SK-N-SH treated with all-trans-retinoic acid at 6 μM for 48 hours (cell line): Measurements from ENCODE around the gene PLPP7.

Experiments used
- ATAC-seq: fragments of 200-7000 bp; cut with Tn5 transposase; 3 replicates; pipeline ENCODE4 v1.9.1; 2020; ENCODE audit warnings: mild to moderate bottlenecking, moderate library complexity
- ARNTL ChIP-seq: fragments of 450-650 bp; formaldehyde crosslinking; IDR thresholded peaks from 2 replicates; pipeline ENCODE4 v1.5.0; 2020; ENCODE audit warnings: low read depth, mild to moderate bottlenecking, moderate library complexity, borderline replicate concordance
- BACH2 ChIP-seq: fragments of 250-450 bp; sonication (Bioruptor Pico); IDR thresholded peaks from 2 replicates; pipeline ENCODE4 v1.9.0; 2021; ENCODE audit warnings: mild to moderate bottlenecking, borderline replicate concordance
- CSDC2 ChIP-seq: fragments of 250-450 bp; sonication (Bioruptor Pico); IDR thresholded peaks from 2 replicates; pipeline ENCODE4 v1.5.0; 2020; ENCODE audit warnings: mild to moderate bottlenecking, moderate library complexity
- ESRRG ChIP-seq: fragments of 250-450 bp; sonication (Bioruptor Pico); IDR thresholded peaks from 2 replicates; pipeline ENCODE4 v1.6.1; 2021; ENCODE audit warnings: mild to moderate bottlenecking
- GLIS3 ChIP-seq: fragments of 250-450 bp; sonication (Bioruptor Pico); IDR thresholded peaks from 2 replicates; pipeline ENCODE4 v1.5.0; 2020; ENCODE audit warnings: mild to moderate bottlenecking, moderate library complexity
- ISL1 ChIP-seq: fragments of 250-450 bp; sonication (Bioruptor Pico); IDR thresholded peaks from 2 replicates; pipeline ENCODE4 v2.1.2; 2022; ENCODE audit warnings: mild to moderate bottlenecking, moderate library complexity
- OSR1 ChIP-seq: fragments of 250-450 bp; sonication (Bioruptor Pico); IDR thresholded peaks from 2 replicates; pipeline ENCODE4 v1.8.0; 2022; ENCODE audit warnings: moderate library complexity, mild to moderate bottlenecking, inconsistent platforms
- PPARA ChIP-seq: fragments of 250-450 bp; sonication (Bioruptor Pico); IDR thresholded peaks from 2 replicates; pipeline ENCODE4 v1.5.0; 2020; ENCODE audit warnings: mild to moderate bottlenecking, borderline replicate concordance
- RARB ChIP-seq: fragments of 250-450 bp; sonication (Bioruptor Pico); IDR thresholded peaks from 2 replicates; pipeline ENCODE4 v1.8.0; 2021; ENCODE audit warnings: mild to moderate bottlenecking, moderate library complexity
- SNAI2 ChIP-seq: fragments of 250-450 bp; sonication (Bioruptor Pico); IDR thresholded peaks from 2 replicates; pipeline ENCODE4 v1.5.0; 2020; ENCODE audit warnings: mild to moderate bottlenecking, moderate library complexity
- TOX ChIP-seq: fragments of 250-450 bp; sonication (Bioruptor Pico); IDR thresholded peaks from 2 replicates; pipeline ENCODE4 v1.8.0; 2021; ENCODE audit warnings: mild to moderate bottlenecking, moderate library complexity, borderline replicate concordance
- ZC3H10 ChIP-seq: fragments of 250-450 bp; sonication (Bioruptor Pico); IDR thresholded peaks from 2 replicates; pipeline ENCODE4 v1.5.1; 2021; ENCODE audit warnings: mild to moderate bottlenecking, moderate library complexity
- ZFP3 ChIP-seq: fragments of 250-450 bp; sonication (Bioruptor Pico); IDR thresholded peaks from 2 replicates; pipeline ENCODE4 v1.5.0; 2020; ENCODE audit warnings: mild to moderate bottlenecking, moderate library complexity
- ZNF565 ChIP-seq: fragments of 450-650 bp; formaldehyde crosslinking; conservative IDR thresholded peaks from 2 replicates; pipeline ENCODE4 v1.5.0; 2020; ENCODE audit warnings: low read depth, mild to moderate bottlenecking, moderate library complexity
- ZNF70 ChIP-seq: fragments of 450-650 bp; formaldehyde crosslinking; IDR thresholded peaks from 2 replicates; pipeline ENCODE4 v1.5.0; 2020; ENCODE audit warnings: mild to moderate bottlenecking, moderate library complexity
- ZNF8 ChIP-seq: fragments of 450-650 bp; formaldehyde crosslinking; IDR thresholded peaks from 2 replicates; pipeline ENCODE4 v1.5.0; 2020; ENCODE audit warnings: mild to moderate bottlenecking, moderate library complexity
- TF ChIP-seq, protein P1 (sequence below): fragments of 250-450 bp; sonication (Bioruptor Pico); IDR thresholded peaks from 2 replicates; pipeline ENCODE4 v1.8.0; 2021; ENCODE audit warnings: low read depth, mild to moderate bottlenecking, moderate library complexity, borderline replicate concordance
- TF ChIP-seq, protein P2 (sequence below): fragments of 250-450 bp; sonication (Bioruptor Pico); IDR thresholded peaks from 2 replicates; pipeline ENCODE4 v1.8.0; 2020; ENCODE audit warnings: mild to moderate bottlenecking, moderate library complexity, borderline replicate concordance
- TF ChIP-seq, protein P3 (sequence below): fragments of 250-450 bp; sonication (Bioruptor Pico); IDR thresholded peaks from 2 replicates; pipeline ENCODE4 v1.5.0; 2020; ENCODE audit warnings: mild to moderate bottlenecking, moderate library complexity
- TF ChIP-seq, protein P4 (sequence below): fragments of 250-450 bp; sonication (Bioruptor Pico); IDR thresholded peaks from 2 replicates; pipeline ENCODE4 v1.5.1; 2020; ENCODE audit warnings: low read depth, mild to moderate bottlenecking, moderate library complexity
- TF ChIP-seq, protein P5 (sequence below): fragments of 250-450 bp; sonication (Bioruptor Pico); IDR thresholded peaks from 2 replicates; pipeline ENCODE4 v1.5.1; 2021; ENCODE audit warnings: mild to moderate bottlenecking, moderate library complexity

PLPP7 gene

DNA sequence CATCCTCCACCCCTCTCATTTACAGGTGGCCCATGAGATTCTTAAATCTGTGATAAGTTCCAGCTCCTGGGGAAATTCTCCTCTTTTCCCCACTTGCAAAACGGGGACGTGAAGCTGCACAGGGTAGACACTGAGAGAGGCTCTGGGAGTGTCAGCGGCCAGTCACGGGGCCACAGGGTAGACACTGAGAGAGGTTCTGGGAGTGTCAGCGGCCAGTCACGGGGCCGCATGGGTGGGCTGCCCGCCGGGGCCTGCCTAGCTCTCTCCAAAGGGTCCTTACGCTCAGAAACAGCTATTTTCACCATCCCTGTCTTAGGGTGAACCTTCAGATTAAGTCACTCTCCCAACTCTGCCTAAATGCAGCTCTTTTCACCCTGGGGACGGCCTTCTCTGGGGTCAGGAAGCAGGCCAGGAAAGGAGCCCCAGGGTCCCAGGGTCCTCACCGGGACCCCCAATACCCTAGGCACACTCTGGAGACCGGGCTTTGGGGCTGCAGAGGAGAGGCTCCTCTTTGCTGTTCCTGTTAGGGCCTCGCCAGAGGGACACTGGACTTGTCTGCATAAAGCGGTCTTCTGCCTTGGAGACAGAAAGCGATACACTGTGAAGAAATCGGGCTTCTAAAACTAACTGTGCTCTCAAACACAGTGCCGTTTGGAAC, 14.7 kb upstream of the PLPP7 start:
- no peak for TF ChIP-seq ZC3H10 (CRISPR knock-in tag)
- TF ChIP-seq, protein P1, sequence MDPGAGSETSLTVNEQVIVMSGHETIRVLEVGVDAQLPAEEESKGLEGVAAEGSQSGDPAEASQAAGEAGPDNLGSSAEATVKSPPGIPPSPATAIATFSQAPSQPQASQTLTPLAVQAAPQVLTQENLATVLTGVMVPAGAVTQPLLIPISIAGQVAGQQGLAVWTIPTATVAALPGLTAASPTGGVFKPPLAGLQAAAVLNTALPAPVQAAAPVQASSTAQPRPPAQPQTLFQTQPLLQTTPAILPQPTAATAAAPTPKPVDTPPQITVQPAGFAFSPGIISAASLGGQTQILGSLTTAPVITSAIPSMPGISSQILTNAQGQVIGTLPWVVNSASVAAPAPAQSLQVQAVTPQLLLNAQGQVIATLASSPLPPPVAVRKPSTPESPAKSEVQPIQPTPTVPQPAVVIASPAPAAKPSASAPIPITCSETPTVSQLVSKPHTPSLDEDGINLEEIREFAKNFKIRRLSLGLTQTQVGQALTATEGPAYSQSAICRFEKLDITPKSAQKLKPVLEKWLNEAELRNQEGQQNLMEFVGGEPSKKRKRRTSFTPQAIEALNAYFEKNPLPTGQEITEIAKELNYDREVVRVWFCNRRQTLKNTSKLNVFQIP (CRISPR knock-in tag): no peak
- TF ChIP-seq, protein P2, sequence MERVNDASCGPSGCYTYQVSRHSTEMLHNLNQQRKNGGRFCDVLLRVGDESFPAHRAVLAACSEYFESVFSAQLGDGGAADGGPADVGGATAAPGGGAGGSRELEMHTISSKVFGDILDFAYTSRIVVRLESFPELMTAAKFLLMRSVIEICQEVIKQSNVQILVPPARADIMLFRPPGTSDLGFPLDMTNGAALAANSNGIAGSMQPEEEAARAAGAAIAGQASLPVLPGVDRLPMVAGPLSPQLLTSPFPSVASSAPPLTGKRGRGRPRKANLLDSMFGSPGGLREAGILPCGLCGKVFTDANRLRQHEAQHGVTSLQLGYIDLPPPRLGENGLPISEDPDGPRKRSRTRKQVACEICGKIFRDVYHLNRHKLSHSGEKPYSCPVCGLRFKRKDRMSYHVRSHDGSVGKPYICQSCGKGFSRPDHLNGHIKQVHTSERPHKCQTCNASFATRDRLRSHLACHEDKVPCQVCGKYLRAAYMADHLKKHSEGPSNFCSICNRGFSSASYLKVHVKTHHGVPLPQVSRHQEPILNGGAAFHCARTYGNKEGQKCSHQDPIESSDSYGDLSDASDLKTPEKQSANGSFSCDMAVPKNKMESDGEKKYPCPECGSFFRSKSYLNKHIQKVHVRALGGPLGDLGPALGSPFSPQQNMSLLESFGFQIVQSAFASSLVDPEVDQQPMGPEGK (CRISPR knock-in tag): no peak
- TF ChIP-seq CSDC2: no peak
- no peak for TF ChIP-seq SNAI2 (CRISPR knock-in tag)
- no peak for TF ChIP-seq BACH2 (CRISPR knock-in tag)
- no peak for TF ChIP-seq OSR1 (CRISPR knock-in tag)
- TF ChIP-seq ISL1 (CRISPR knock-in tag): no peak
- no peak for TF ChIP-seq ZNF8 (CRISPR knock-in tag)
- no peak for TF ChIP-seq ARNTL (CRISPR knock-in tag)
- no peak for TF ChIP-seq RARB (CRISPR knock-in tag)
- no peak for TF ChIP-seq ESRRG
- no peak for TF ChIP-seq ZNF565
- TF ChIP-seq TOX (CRISPR knock-in tag): no peak

DNA sequence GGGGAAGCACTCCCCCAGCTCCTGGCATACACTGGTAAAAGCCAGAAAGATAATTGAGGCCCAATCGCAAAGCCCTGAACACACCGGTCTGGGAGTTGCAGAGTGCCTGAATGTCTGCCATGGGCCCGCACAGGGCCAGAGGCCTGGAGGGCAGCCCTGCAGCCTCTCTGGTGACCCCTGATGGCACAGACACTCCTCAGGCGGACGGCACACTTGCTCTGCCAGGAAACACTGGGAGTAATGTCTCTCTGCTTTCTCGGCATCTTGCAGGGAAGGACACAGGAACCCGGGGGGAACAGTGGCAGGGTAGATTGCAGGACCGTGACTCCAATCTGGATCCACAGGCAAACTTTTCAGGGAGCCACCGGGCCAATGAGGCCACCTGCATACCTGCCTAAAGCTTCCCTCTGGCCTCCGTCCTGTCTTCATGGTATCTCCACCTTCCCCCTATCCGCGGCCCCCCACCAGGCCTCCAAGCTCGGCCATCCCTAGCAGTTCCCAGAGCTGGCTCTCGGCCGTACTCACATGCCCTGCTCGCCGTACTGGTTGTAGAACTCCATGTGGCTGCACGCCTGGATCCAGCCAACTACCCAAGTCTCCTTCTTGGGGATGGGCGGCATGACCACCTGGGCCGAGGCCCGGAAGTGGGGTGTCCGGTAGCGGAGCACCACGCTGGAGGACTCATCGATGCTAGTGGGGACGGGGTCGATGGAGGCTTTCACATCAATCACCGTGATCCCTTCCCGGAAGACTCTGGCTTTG, 14.0 kb upstream of the PLPP7 start:
- no peak for ATAC-seq
- TF ChIP-seq ZNF8 (CRISPR knock-in tag) (no peak), OSR1 (CRISPR knock-in tag) (no peak), GLIS3 (no peak), ISL1 (CRISPR knock-in tag) (no peak)
- TF ChIP-seq, protein P3, sequence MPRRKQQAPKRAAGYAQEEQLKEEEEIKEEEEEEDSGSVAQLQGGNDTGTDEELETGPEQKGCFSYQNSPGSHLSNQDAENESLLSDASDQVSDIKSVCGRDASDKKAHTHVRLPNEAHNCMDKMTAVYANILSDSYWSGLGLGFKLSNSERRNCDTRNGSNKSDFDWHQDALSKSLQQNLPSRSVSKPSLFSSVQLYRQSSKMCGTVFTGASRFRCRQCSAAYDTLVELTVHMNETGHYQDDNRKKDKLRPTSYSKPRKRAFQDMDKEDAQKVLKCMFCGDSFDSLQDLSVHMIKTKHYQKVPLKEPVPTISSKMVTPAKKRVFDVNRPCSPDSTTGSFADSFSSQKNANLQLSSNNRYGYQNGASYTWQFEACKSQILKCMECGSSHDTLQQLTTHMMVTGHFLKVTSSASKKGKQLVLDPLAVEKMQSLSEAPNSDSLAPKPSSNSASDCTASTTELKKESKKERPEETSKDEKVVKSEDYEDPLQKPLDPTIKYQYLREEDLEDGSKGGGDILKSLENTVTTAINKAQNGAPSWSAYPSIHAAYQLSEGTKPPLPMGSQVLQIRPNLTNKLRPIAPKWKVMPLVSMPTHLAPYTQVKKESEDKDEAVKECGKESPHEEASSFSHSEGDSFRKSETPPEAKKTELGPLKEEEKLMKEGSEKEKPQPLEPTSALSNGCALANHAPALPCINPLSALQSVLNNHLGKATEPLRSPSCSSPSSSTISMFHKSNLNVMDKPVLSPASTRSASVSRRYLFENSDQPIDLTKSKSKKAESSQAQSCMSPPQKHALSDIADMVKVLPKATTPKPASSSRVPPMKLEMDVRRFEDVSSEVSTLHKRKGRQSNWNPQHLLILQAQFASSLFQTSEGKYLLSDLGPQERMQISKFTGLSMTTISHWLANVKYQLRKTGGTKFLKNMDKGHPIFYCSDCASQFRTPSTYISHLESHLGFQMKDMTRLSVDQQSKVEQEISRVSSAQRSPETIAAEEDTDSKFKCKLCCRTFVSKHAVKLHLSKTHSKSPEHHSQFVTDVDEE (CRISPR knock-in tag): no peak
- TF ChIP-seq, protein P4, sequence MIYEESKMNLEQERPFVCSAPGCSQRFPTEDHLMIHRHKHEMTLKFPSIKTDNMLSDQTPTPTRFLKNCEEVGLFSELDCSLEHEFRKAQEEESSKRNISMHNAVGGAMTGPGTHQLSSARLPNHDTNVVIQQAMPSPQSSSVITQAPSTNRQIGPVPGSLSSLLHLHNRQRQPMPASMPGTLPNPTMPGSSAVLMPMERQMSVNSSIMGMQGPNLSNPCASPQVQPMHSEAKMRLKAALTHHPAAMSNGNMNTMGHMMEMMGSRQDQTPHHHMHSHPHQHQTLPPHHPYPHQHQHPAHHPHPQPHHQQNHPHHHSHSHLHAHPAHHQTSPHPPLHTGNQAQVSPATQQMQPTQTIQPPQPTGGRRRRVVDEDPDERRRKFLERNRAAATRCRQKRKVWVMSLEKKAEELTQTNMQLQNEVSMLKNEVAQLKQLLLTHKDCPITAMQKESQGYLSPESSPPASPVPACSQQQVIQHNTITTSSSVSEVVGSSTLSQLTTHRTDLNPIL: no peak

More for the DNA sequence above, 14.7 kb upstream of the PLPP7 start:
- no peak for ATAC-seq

DNA sequence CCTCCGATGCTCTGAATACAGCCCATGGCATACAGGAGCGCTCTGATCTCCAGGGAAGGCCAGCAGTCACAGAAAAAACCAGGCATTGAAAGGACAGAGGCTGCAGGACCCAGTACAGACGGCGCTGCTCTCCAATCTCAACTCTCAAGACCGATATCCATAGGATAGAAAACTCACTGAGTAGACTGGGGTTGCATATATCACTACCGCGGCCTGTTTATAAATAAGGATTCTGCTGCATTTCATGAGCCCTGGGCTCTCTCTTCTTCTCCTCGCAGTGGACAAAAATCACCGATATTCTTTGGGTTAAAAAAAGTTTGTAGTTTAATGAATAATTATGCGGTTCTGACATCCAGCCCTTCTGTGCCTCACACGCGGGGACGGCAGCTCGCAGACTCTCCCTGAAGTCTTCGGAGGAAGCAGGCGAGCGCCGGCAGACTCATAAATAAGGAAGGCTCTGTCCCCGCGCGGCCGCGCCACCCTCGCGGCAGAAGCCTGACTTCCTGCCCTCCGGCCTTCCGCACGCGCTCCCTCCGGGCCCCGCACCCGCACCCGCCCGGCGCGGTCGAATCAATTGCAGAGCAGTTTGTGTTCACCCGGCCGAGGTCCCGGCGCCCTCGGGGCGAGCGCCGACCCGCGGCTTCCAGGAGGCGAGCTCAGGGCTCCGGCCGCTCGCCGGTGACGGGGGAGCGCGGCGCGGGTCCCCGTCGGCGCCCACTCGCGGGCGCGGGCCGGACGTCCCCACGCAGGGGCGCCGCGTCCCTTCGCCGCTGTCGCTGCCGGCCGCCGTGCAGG, 13.2 kb upstream of the PLPP7 start, which contains the start of gene FAM78A:
Gene FAM78A, minus strand, starts transcription at position 417 of the 795 bp plus-strand sequence. Its CDS starts 331 bp downstream, at position 86.
- ATAC-seq: no peak
- TF ChIP-seq SNAI2 (CRISPR knock-in tag) (no peak), ESRRG (no peak), ZNF70 (CRISPR knock-in tag) (no peak), ZNF565 (no peak), PPARA (no peak), ARNTL (CRISPR knock-in tag) (no peak), OSR1 (CRISPR knock-in tag) (no peak), ZC3H10 (CRISPR knock-in tag) (no peak), GLIS3 (no peak), ZNF8 (CRISPR knock-in tag) (no peak), ZFP3 (CRISPR knock-in tag) (no peak), TOX (CRISPR knock-in tag) (no peak)
- TF ChIP-seq, protein P5, sequence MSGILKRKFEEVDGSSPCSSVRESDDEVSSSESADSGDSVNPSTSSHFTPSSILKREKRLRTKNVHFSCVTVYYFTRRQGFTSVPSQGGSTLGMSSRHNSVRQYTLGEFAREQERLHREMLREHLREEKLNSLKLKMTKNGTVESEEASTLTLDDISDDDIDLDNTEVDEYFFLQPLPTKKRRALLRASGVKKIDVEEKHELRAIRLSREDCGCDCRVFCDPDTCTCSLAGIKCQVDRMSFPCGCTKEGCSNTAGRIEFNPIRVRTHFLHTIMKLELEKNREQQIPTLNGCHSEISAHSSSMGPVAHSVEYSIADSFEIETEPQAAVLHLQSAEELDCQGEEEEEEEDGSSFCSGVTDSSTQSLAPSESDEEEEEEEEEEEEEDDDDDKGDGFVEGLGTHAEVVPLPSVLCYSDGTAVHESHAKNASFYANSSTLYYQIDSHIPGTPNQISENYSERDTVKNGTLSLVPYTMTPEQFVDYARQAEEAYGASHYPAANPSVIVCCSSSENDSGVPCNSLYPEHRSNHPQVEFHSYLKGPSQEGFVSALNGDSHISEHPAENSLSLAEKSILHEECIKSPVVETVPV: no peak
- TF ChIP-seq, protein P3 (CRISPR knock-in tag): no peak
